ENCODE measurements around the gene MTRF1L. TPM values are rescaled to one million over a fixed set of nuclear protein-coding genes. Genes with fewer than 3 reads are reported as not detected.
"Not testable (repeated sequence)": the region's sequence is repeated elsewhere in the genome, so short reads cannot be mapped to it uniquely, and the experiment has no call there.

Gene MTRF1L
- total and polyA plus RNA-seq, 5 donors, result 17.7 to 44.4 (median 31.0) TPM

DNA sequence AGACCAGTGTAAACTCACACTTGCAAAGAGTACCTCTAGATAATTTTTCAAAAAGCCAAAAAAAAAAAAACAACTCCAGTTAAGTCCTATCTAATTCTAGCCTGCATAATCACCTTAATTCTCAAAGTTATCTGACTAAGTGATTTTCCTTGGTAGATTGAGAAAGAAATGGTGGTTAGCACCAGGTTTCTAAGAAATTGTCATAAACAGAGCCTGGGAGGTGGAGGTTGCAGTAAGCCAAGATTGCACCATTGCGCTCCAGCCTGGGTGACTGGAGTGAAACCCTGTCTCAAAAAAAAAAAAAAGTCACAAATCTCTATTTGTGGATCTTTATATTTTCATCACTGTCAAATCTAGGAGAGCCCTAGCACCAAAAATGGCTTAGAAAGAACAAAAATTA lies 28.6 kb downstream of the MTRF1L start:
- Histone ChIP-seq H3K27ac (ENCODE audit: low read length) (no peak overlapping the region), H3K4me1 (ENCODE audit: control insufficient read depth, insufficient read depth, low read length) (no peaks in the 10 kb centered on the region), H3K4me3 (ENCODE audit: low read length) (no peak overlapping the region), H3K9me3 (ENCODE audit: control insufficient read depth, low read length) (no peaks in the 10 kb centered on the region), H3K27me3 (ENCODE audit: control insufficient read depth, insufficient read depth) (no peaks in the 10 kb centered on the region)
- ATAC-seq, result no peak
- DNase-seq, result no peak
- intact Hi-C loops (cut with DNase I), result no loop called here
- WGBS, result 91% methylated on average over 1 of the region's 1 CpG

- H3K4me3 ChIP-seq (ENCODE audit: low read length), result no peak overlapping the region
- ATAC-seq (no peak), DNase-seq (no peak)
- 96% methylated on average over 6 of the region's 6 CpGs for WGBS
- no peaks in the 10 kb centered on the region for H3K27me3 ChIP-seq (ENCODE audit: control insufficient read depth, insufficient read depth)
- intact Hi-C loops (cut with DNase I), result no loop called here
- no peaks in the 10 kb centered on the region for H3K4me1 ChIP-seq (ENCODE audit: control insufficient read depth, insufficient read depth, low read length)
- H3K27ac ChIP-seq (ENCODE audit: low read length), result no peak overlapping the region
- no peaks in the 10 kb centered on the region for H3K9me3 ChIP-seq (ENCODE audit: control insufficient read depth, low read length)
Measured at GRCh38 chr6:152969688-152970418, 32.7 kb downstream of the MTRF1L start.

DNA sequence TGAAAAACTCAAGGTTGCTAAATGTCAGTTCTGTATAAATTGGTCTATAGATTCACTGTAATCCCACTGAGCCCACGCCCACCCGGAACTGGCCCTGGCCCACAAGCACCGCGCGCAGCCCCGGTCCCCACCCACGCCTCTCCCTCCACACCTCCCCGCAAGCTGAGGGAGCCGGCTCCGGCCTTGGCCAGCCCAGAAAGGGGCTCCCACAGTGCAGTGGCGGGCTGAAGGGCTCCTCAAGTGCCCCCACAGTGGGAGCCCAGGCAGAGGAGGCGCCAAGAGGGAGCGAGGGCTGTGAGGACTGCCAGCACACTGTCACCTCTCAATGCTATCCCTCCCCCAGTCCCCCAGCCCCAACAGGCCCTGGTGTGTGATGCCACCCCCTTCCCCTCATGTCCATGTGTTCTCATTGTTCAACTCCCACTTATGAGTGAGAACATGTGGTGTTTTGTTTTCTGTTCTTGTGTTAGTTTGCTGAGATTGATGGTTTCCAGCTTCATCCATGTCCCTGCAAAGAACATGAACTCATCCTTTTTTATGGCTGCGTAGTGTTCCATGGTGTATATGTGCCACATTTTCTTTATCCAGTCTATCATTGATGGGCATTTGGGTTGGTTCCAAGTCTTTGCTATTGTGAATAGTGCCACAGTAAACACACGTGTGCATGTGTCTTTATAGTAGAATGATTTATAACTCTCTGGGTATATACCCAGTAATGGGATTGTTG lies 36.2 kb downstream of the MTRF1L start:
- H3K27ac ChIP-seq (ENCODE audit: low read length); DNase-seq; H3K9me3 ChIP-seq (ENCODE audit: control insufficient read depth, low read length); ATAC-seq; H3K4me1 ChIP-seq (ENCODE audit: control insufficient read depth, insufficient read depth, low read length); H3K27me3 ChIP-seq (ENCODE audit: control insufficient read depth, insufficient read depth); intact Hi-C loops (cut with DNase I); H3K4me3 ChIP-seq (ENCODE audit: low read length): not testable (repeated sequence)
- WGBS, result 86% methylated on average over 15 of the region's 15 CpGs

- ATAC-seq, result no peak
- WGBS, result 93% methylated on average over 24 of the region's 24 CpGs
- no peak for DNase-seq
- no peaks in the 10 kb centered on the region for H3K27me3 ChIP-seq (ENCODE audit: control insufficient read depth, insufficient read depth)
- H3K9me3 ChIP-seq (ENCODE audit: control insufficient read depth, low read length), result no peaks in the 10 kb centered on the region
- H3K4me1 ChIP-seq (ENCODE audit: control insufficient read depth, insufficient read depth, low read length), result no peaks in the 10 kb centered on the region
- H3K4me3 ChIP-seq (ENCODE audit: low read length), result no peak overlapping the region
- intact Hi-C loops (cut with DNase I), result loop anchor here in 1 of 4 donors (10.0 kb wide), 1 partner anchor 65 kb away; no protein-coding TSS in a partner anchor
- H3K27ac ChIP-seq (ENCODE audit: low read length), result no peak overlapping the region
Measured at GRCh38 chr6:152959333-152959732, 43.2 kb downstream of the MTRF1L start.

- Histone ChIP-seq H3K4me1 (ENCODE audit: control insufficient read depth, insufficient read depth, low read length) (no peaks in the 10 kb centered on the region), H3K27ac (ENCODE audit: low read length) (no peak overlapping the region), H3K4me3 (ENCODE audit: low read length) (no peak overlapping the region), H3K27me3 (ENCODE audit: control insufficient read depth, insufficient read depth) (no peaks in the 10 kb centered on the region), H3K9me3 (ENCODE audit: control insufficient read depth, low read length) (no peaks in the 10 kb centered on the region)
- ATAC-seq, result no peak
- 66% methylated on average over 1 of the region's 1 CpG for WGBS
- intact Hi-C loops (cut with DNase I), result loop anchor here in 1 of 4 donors (10.0 kb wide), 1 partner anchor 67 kb away; no protein-coding TSS in a partner anchor
- no peak for DNase-seq
Measured at GRCh38 chr6:152957796-152958195, 44.7 kb downstream of the MTRF1L start.

DNA sequence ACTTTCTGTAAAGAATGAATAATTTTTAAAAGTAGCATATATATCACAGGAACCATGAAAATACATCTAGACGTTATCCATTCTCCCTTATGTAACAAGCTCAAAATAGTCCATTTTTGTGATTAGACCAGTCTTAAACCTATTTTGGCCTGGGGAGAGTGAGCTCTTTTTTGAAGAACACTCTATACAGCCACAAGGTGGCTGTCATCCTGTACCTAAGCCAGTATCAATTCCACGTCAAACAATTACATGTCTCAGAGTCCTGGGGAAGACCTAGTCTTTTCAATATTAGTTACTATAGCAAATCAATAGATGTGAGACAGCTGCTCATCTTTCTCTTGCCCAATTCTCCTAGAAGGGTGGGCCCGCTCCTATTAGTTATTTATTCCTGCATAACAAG lies 48.1 kb downstream of the MTRF1L start:
- H3K4me1 ChIP-seq (ENCODE audit: control insufficient read depth, insufficient read depth, low read length), result no peaks in the 10 kb centered on the region
- 63% methylated on average over 3 of the region's 3 CpGs for whole genome bisulfite sequencing
- intact Hi-C loops (cut with DNase I), result loop anchor here in 1 of 4 donors (10.0 kb wide), 1 partner anchor 70 kb away; no protein-coding TSS in a partner anchor
- H3K27ac ChIP-seq (ENCODE audit: low read length), result no peak overlapping the region
- no peaks in the 10 kb centered on the region for H3K9me3 ChIP-seq (ENCODE audit: control insufficient read depth, low read length)
- no peak overlapping the region for H3K4me3 ChIP-seq (ENCODE audit: low read length)
- no peaks in the 10 kb centered on the region for H3K27me3 ChIP-seq (ENCODE audit: control insufficient read depth, insufficient read depth)
- DNase-seq (no peak), ATAC-seq (no peak)

DNA sequence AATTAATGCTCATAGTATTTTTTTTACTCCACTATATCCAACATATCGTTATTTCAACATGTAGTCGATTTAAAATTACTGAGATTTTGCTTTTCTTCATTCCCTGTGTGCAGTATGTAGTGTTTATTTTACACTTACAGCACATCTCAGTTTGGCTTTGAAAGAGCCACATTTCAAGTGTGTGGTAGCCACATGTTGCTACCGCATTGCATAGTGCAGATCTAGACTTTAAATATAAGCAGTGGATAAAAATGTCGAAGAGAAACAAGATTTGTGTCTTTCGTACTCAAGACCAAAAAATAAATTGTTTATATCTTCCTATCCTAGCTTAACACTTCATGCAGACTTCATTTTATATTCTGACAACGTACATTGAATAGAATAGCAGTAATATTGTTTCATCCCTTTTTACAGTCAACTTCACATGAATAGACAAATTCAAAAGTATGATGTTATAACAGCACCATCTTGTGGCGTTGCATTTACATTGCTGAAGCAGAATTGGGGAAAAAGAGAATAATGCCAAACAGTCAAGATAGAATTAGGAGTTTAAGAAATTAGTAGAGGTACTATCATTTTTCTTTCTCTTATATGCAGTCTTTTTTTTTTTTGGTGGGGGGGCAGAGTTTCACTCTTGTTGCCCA lies 49.5 kb downstream of the MTRF1L start:
- Histone ChIP-seq H3K27me3 (ENCODE audit: control insufficient read depth, insufficient read depth) (no peaks in the 10 kb centered on the region), H3K4me3 (ENCODE audit: low read length) (no peak overlapping the region), H3K4me1 (ENCODE audit: control insufficient read depth, insufficient read depth, low read length) (no peaks in the 10 kb centered on the region), H3K27ac (ENCODE audit: low read length) (no peak overlapping the region), H3K9me3 (ENCODE audit: control insufficient read depth, low read length) (no peaks in the 10 kb centered on the region)
- DNase-seq, result no peak
- ATAC-seq, result no peak
- intact Hi-C loops (cut with DNase I), result loop anchor here in 1 of 4 donors (10.0 kb wide), 1 partner anchor 72 kb away; no protein-coding TSS in a partner anchor
- 70% methylated on average over 7 of the region's 7 CpGs for WGBS

GRCh38 chr6:152952045-152952444 lies 50.5 kb downstream of the MTRF1L start:
- Histone ChIP-seq H3K9me3 (ENCODE audit: control insufficient read depth, low read length) (no peaks in the 10 kb centered on the region), H3K27me3 (ENCODE audit: control insufficient read depth, insufficient read depth) (no peaks in the 10 kb centered on the region), H3K27ac (ENCODE audit: low read length) (no peak overlapping the region), H3K4me3 (ENCODE audit: low read length) (no peak overlapping the region), H3K4me1 (ENCODE audit: control insufficient read depth, insufficient read depth, low read length) (no peaks in the 10 kb centered on the region)
- no peak for ATAC-seq
- no peak for DNase-seq
- 5% methylated on average over 1 of the region's 1 CpG for WGBS
- intact Hi-C loops (cut with DNase I), result loop anchor here in 1 of 4 donors (10.0 kb wide), 1 partner anchor 73 kb away; no protein-coding TSS in a partner anchor

DNA sequence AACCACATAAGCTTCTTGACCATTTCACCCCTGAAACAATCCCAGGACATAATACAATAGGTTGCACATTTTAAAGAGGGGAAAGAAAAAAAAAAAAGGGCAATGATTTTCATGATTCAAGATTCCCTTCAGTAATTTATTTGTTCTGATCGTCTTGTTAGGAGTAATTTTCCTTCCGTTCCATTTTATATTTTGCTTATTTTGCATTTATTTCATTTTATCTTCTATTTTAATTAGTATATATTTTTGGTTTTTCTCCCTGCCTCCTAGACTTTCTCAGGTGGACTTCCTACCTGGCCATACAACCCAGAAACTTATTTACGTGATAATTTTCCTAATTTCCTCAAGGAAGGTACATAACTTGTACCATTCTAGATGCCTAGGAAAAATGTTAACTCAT lies 52.3 kb downstream of the MTRF1L start:
- Histone ChIP-seq H3K4me1 (ENCODE audit: control insufficient read depth, insufficient read depth, low read length) (no peaks in the 10 kb centered on the region), H3K4me3 (ENCODE audit: low read length) (no peak overlapping the region), H3K9me3 (ENCODE audit: control insufficient read depth, low read length) (no peaks in the 10 kb centered on the region), H3K27me3 (ENCODE audit: control insufficient read depth, insufficient read depth) (no peaks in the 10 kb centered on the region), H3K27ac (ENCODE audit: low read length) (no peak overlapping the region)
- DNase-seq, result no peak
- ATAC-seq, result no peak
- WGBS, result 79% methylated on average over 3 of the region's 3 CpGs
- intact Hi-C loops (cut with DNase I), result loop anchor here in 1 of 4 donors (10.0 kb wide), 1 partner anchor 75 kb away; no protein-coding TSS in a partner anchor

- no peak overlapping the region for H3K4me3 ChIP-seq (ENCODE audit: low read length)
- no peaks in the 10 kb centered on the region for H3K27me3 ChIP-seq (ENCODE audit: control insufficient read depth, insufficient read depth)
- ATAC-seq (peak; percentile 57), DNase-seq (no peak)
- H3K27ac ChIP-seq (ENCODE audit: low read length), result no peak overlapping the region
- H3K4me1 ChIP-seq (ENCODE audit: control insufficient read depth, insufficient read depth, low read length), result no peaks in the 10 kb centered on the region
- 23% methylated on average over 9 of the region's 9 CpGs for WGBS
- intact Hi-C loops (cut with DNase I), result loop anchor here (5.0 to 10.0 kb wide), 3 partner anchors 86 to 403 kb away; no protein-coding TSS in a partner anchor
- H3K9me3 ChIP-seq (ENCODE audit: control insufficient read depth, low read length), result no peaks in the 10 kb centered on the region
Measured at GRCh38 chr6:152948150-152948768, 54.2 kb downstream of the MTRF1L start.
